HepG2 (cell line): Measurements from ENCODE around the gene KRCC1. TPM values are rescaled to one million over a fixed set of nuclear protein-coding genes. Genes with fewer than 3 reads are reported as not detected.

ENCODE experiments used
- ATAC-seq: fragments of 200-7000 bp; cut with Tn5 transposase; 3 replicates; pipeline ENCODE4 v1.9.1; 2020; ENCODE audit warnings: mild to moderate bottlenecking, moderate library complexity
- BruUV-seq: library from RNA; stranded (reverse); fragments of 400-500 nt; replicated peaks from 2 replicates; lab custom pipeline; 2021; lab: Mats Ljungman, UMichigan
- CTCF ChIA-PET: fragments of 300-600 bp; formaldehyde crosslinking; extraction: SDS; loops from one replicate; lab custom pipeline; 2021; ENCODE audit warnings: low total read pairs, inconsistent platforms, low intra/inter-chr PET ratio; lab: Yijun Ruan, JAX
- POLR2A ChIA-PET: fragments of 350-600 bp; sonication (Branson Sonifier 250); formaldehyde crosslinking; loops from one replicate; lab custom pipeline; 2020; ENCODE audit warnings: antibody characterized with exemption, inconsistent platforms; lab: Yijun Ruan, JAX
- DNase-seq: peaks from one replicate; pipeline ENCODE4 v3.0.0-alpha.2; 2015; ENCODE audit warnings: low spot score
- FAIRE-seq: peaks from 3 replicates; lab custom pipeline; 2011; peaks lifted over from hg19 to GRCh38; lab: Jason Lieb, UNC
- H2AFZ ChIP-seq: one replicate; pipeline ENCODE4 v1.6.1; 2011; ENCODE audit warnings: low read length, inconsistent platforms
- H3K27ac ChIP-seq: fragments of 300-600 bp; 3 replicates; pipeline ENCODE4 v1.8.0; 2011; ENCODE audit warnings: mixed run types, mild to moderate bottlenecking, mixed read lengths, low read length, inconsistent platforms; ENCODE audit not compliant: insufficient read depth; ENCODE audit errors: extremely low read length
- H3K27me3 ChIP-seq, 2 experiments: fragments of 200-600 bp in 1 of 2; 2 replicates in 1 of 2; 3 replicates in 1 of 2; pipeline versions ENCODE4 v1.6.0 to v1.8.0; 2011; ENCODE audit warnings: low read length in 2 of 2, mild to moderate bottlenecking in 2 of 2, moderate library complexity in 2 of 2, inconsistent platforms in 1 of 2; ENCODE audit not compliant: insufficient read depth in 2 of 2, control insufficient read depth in 1 of 2
- H3K36me3 ChIP-seq, 2 experiments: fragments of 200-600 bp in 1 of 2; replicated peaks in 1 of 2; 2 replicates in 1 of 2; 3 replicates in 1 of 2; pipeline versions ENCODE4 v1.5.1 to v1.8.0; 2011; ENCODE audit warnings: low read length in 2 of 2, inconsistent platforms in 1 of 2; ENCODE audit not compliant: insufficient read depth in 2 of 2, control insufficient read depth in 1 of 2
- H3K4me1 ChIP-seq: 2 replicates; pipeline ENCODE4 v1.5.1; 2012; ENCODE audit warnings: low read length, inconsistent platforms; ENCODE audit not compliant: insufficient read depth
- H3K4me2 ChIP-seq: 2 replicates; pipeline ENCODE4 v1.6.0; 2011; ENCODE audit warnings: low read depth, low read length, inconsistent platforms
- H3K4me3 ChIP-seq, 3 experiments: fragments of 200-600 bp in 1 of 3; sonication (generic), shearing (Covaris generic) in 1 of 3; replicated peaks in 1 of 3; 2 replicates each; pipeline ENCODE4 v1.5.1; 2011 to 2016; ENCODE audit warnings: low read length in 3 of 3, inconsistent platforms in 2 of 3, low read depth in 2 of 3, mild to moderate bottlenecking in 2 of 3, control low read depth in 1 of 3, mixed read lengths in 1 of 3; ENCODE audit not compliant: insufficient read depth in 1 of 3
- H3K79me2 ChIP-seq: one replicate; pipeline ENCODE4 v1.6.1; 2011; ENCODE audit warnings: low read length, inconsistent platforms; ENCODE audit not compliant: insufficient read depth
- H3K9ac ChIP-seq: 2 replicates; pipeline ENCODE4 v1.6.0; 2011; ENCODE audit warnings: mild to moderate bottlenecking, low read depth, low read length, inconsistent platforms; ENCODE audit not compliant: insufficient read depth
- H3K9me3 ChIP-seq: 2 replicates; pipeline ENCODE4 v1.5.1; 2012; ENCODE audit warnings: mild to moderate bottlenecking, low read length
- H4K20me1 ChIP-seq: 2 replicates; pipeline ENCODE4 v1.6.0; 2011; ENCODE audit warnings: inconsistent platforms, mild to moderate bottlenecking, low read length, moderate library complexity; ENCODE audit not compliant: insufficient read depth
- AHDC1 ChIP-seq: sonication (generic); formaldehyde crosslinking; IDR thresholded peaks from 2 replicates; pipeline ENCODE4 v1.5.1; 2020; ENCODE audit warnings: mild to moderate bottlenecking, missing genetic modification reagents, borderline replicate concordance
- CTCF ChIP-seq: sonication (generic); formaldehyde crosslinking; IDR thresholded peaks from 2 replicates; pipeline ENCODE4 v1.5.0; 2020; ENCODE audit warnings: mild to moderate bottlenecking, missing genetic modification reagents, moderate library complexity
- NKX3-1 ChIP-seq: sonication (generic); formaldehyde crosslinking; IDR thresholded peaks from 2 replicates; pipeline ENCODE4 v1.5.0; 2020; ENCODE audit warnings: missing genetic modification reagents
- STAG1 ChIP-seq: sonication (generic); formaldehyde crosslinking; IDR thresholded peaks from 2 replicates; pipeline ENCODE4 v1.4.0; 2020; ENCODE audit warnings: missing genetic modification reagents
- WGBS: methylation state at CpG from one replicate; pipeline ENCODE4 v1.1.6; 2017; ENCODE audit warnings: low lambda C conversion rate; 5-methylcytosine and 5-hydroxymethylcytosine counted together
- in situ Hi-C: cut with HindIII; loops from 2 replicates; pipeline ENCODE4 v1.10.0; 2017; ENCODE audit warnings: low pct_unique_long_range_greater_than_20kb; ENCODE audit not compliant: extremely low pct_ligation_motif_present
- intact Hi-C: fragments of 100-400 bp; cut with micrococcal nuclease; formaldehyde crosslinking; loops from one replicate; pipeline ENCODE4 v1.10.0; 2022; ENCODE audit not compliant: unreplicated experiment
- polyA plus RNA-seq, 8 experiments: library from polyadenylated mRNA; depleted of rRNA in 3 of 8; stranded (reverse) in 7 of 8; unstranded in 1 of 8; fragments of >200 nt; fragmentation: Illumina TruSeq in 4 of 8; extraction: Trizol in 4 of 8; gene quantifications; 2 replicates each; pipeline versions ENCODE4 v1.2.1 to v1.2.3, GENCODE V29; 2011 to 2016; ENCODE audit warnings: low read depth in 4 of 8, missing spikeins in 1 of 8, mixed read lengths in 1 of 8; ENCODE audit not compliant: insufficient read depth in 1 of 8
- total RNA-seq, 5 experiments: library from RNA; depleted of rRNA; stranded (reverse); fragments of >200 nt; fragmentation: Illumina TruSeq; extraction: Trizol; gene quantifications; 2 replicates each; pipeline ENCODE4 v1.2.3, GENCODE V29; 2016; ENCODE audit warnings: low read depth in 1 of 5

The KRCC1 gene
- total and polyA plus RNA-seq, 2 of the 13 experiments (the other 11 are each of a cell fraction or from before 2014, with no cell fraction given): 6.5 to 7.7 TPM

GRCh38 chr2:88010136-88010535 is 45.4 kb downstream of the KRCC1 start:
- FAIRE-seq (no peak), ATAC-seq (no peak), DNase-seq (no peak)
- intact Hi-C loops (no loop called here), in situ Hi-C loops (no loop called here)
- no peak overlapping the region for H3K27ac ChIP-seq
- peaks cover 29% of the 10 kb centered on the region for H3K4me1 ChIP-seq
- no peaks in the 10 kb centered on the region for H3K36me3 ChIP-seq
- WGBS: 19% methylated on average over 1 of the region's 1 CpG
- ChIA-PET POLR2A (no interaction called here), CTCF (no interaction called here)
- no peak overlapping the region for H3K4me3 ChIP-seq
- peak; percentile 29; the same call in 1 of the 2 replicates for TF ChIP-seq STAG1 (CRISPR knock-in tag)
- no peak for TF ChIP-seq NKX3-1 (CRISPR knock-in tag)
- no peak for TF ChIP-seq AHDC1 (CRISPR knock-in tag)
- TF ChIP-seq CTCF: peak; percentile 33
- H3K79me2 ChIP-seq: no peaks in the 10 kb centered on the region
- no peaks in the 10 kb centered on the region for H4K20me1 ChIP-seq
- H3K9ac ChIP-seq: no peak overlapping the region
- no peak overlapping the region for H2AFZ ChIP-seq
- no peak overlapping the region for H3K4me2 ChIP-seq
- no peaks in the 10 kb centered on the region for H3K27me3 ChIP-seq
- H3K9me3 ChIP-seq: no peaks in the 10 kb centered on the region
- no TSS peak for BruUV-seq
